Stimulated activated CD8-positive, alpha-beta memory T cell treated with anti-CD3 and anti-CD28 coated beads, Interleukin-15, amount 100 ng/mL, for 1 hour (primary cell): ENCODE data around the gene SPEM3.
A peak's percentile ranks its signal among the peaks of the same experiment; 100 is the strongest.

Experiments
- DNase-seq: peaks from one replicate; pipeline ENCODE4 v3.0.0-alpha.2; 2020; ENCODE audit warnings: low read depth

Gene SPEM3

GRCh38 chr17:7403977-7404736, 24.5 kb upstream of the SPEM3 start, which contains the start of gene TMEM256:
Gene TMEM256, minus strand, starts transcription at chr17:7404097. Its CDS starts 13 bp downstream, at chr17:7404084.
- peak; percentile 89 for DNase-seq

- DNase-seq: no peak
These were observed 23.8 kb upstream of the SPEM3 start for GRCh38 chr17:7404737-7405349.

- no peak for DNase-seq
These were observed 23.1 kb upstream of the SPEM3 start for GRCh38 chr17:7405350-7406234.

GRCh38 chr17:7406235-7406825, 22.3 kb upstream of the SPEM3 start:
- DNase-seq: no peak

- DNase-seq: no peak
These were observed 21.6 kb upstream of the SPEM3 start for GRCh38 chr17:7407082-7407481.

- DNase-seq: no peak
These were observed 21.0 kb upstream of the SPEM3 start, which contains the start of gene NLGN2 for GRCh38 chr17:7407485-7408251. Gene NLGN2, plus strand, starts transcription at chr17:7407845. Its CDS starts 411 bp downstream, at chr17:7408256.

- no peak for DNase-seq
These were observed 20.4 kb upstream of the SPEM3 start for GRCh38 chr17:7408252-7408727.

GRCh38 chr17:7408863-7409262, 19.8 kb upstream of the SPEM3 start:
- no peak for DNase-seq

GRCh38 chr17:7409716-7410115, 18.9 kb upstream of the SPEM3 start:
- DNase-seq: no peak

- no peak for DNase-seq
These were observed 17.8 kb upstream of the SPEM3 start for GRCh38 chr17:7410634-7411426.

- no peak for DNase-seq
These were observed 17.3 kb upstream of the SPEM3 start for GRCh38 chr17:7411427-7411750.

- DNase-seq: no peak
These were observed 15.2 kb upstream of the SPEM3 start for GRCh38 chr17:7413346-7413985.

- DNase-seq: no peak
These were observed 13.8 kb upstream of the SPEM3 start for GRCh38 chr17:7414837-7415236.

- no peak for DNase-seq
These were observed 12.9 kb upstream of the SPEM3 start for GRCh38 chr17:7415784-7416183.

GRCh38 chr17:7416323-7416722, 12.3 kb upstream of the SPEM3 start:
- DNase-seq: no peak

- DNase-seq: no peak
These were observed 11.5 kb upstream of the SPEM3 start for GRCh38 chr17:7417056-7417655.

- no peak for DNase-seq
These were observed 10.0 kb upstream of the SPEM3 start for GRCh38 chr17:7418472-7419152.

GRCh38 chr17:7419819-7420610, 8.6 kb upstream of the SPEM3 start, which contains the start of gene SPEM1:
Gene SPEM1, plus strand, starts transcription at chr17:7420324. Its CDS starts 61 bp downstream, at chr17:7420385.
- DNase-seq: no peak
